GM18870 (cell line): ENCODE measurements around the gene KRTAP5-3.
"Not testable (repeated sequence)": the region's sequence is repeated elsewhere in the genome, so short reads cannot be mapped to it uniquely, and the experiment has no call there.

Experiments used
- ATAC-seq: cut with Tn5 transposase; IDR thresholded peaks from one replicate; pipeline ENCODE4 v1.9.1; 2021; ENCODE audit warnings: moderate library complexity; ENCODE audit not compliant: unreplicated experiment

KRTAP5-3 gene

GRCh38 chr11:1624621-1625020 is 16.4 kb upstream of the KRTAP5-3 start:
- ATAC-seq, result no peak

- ATAC-seq, result no peak
Observed at GRCh38 chr11:1623716-1624115, 15.5 kb upstream of the KRTAP5-3 start.

DNA sequence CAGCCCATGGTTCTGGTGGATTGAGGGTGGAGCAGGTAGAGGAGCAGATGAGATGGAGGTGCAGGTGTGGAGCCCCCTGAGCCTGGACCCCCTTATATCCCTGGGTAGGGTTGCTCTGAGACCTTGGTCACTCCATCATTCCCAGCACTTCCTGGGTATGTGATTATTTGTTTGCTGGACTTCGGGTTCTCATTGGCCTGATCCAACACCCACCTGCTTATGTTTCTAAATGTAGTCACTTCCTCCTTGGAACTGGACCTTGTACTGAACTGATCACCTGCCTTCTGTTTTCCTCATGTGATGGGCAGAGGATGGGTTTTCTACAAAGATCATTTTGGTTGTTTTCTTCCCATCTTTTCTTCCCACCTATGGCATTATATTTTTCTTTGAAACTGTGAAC is 13.8 kb upstream of the KRTAP5-3 start, which contains the start of gene KRTAP5-4:
Gene KRTAP5-4, minus strand, starts transcription at position 53 of the 400 bp plus-strand sequence. Its CDS starts 45 bp downstream, at position 8.
- ATAC-seq, result no peak

GRCh38 chr11:1619449-1619848 is 11.2 kb upstream of the KRTAP5-3 start:
- no peak for ATAC-seq

DNA sequence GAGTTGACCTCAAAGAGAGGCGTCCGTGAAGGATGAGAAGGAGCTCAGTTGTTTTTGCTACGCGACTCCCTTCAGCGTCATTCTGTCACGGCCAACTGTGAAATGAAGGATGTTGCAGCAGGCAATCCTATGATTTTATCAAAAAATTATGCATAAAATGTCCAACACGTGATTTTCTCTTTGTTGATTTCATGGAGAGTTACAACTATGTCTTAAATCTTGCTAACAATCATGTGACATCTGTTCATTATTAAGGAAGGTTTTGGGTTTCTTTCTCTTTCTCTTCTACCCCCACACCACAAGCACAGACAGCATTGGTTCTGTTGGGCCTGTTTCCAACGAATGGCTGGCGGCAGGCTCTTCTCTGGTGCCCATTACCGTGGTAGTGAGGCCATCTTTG is 10.0 kb upstream of the KRTAP5-3 start:
- no peak for ATAC-seq

- not testable (repeated sequence) for ATAC-seq
Observed at GRCh38 chr11:1607901-1608300, 362 bp downstream of the KRTAP5-3 start.

- not testable (repeated sequence) for ATAC-seq
Observed at GRCh38 chr11:1607156-1607845, 962 bp downstream of the KRTAP5-3 start.

DNA sequence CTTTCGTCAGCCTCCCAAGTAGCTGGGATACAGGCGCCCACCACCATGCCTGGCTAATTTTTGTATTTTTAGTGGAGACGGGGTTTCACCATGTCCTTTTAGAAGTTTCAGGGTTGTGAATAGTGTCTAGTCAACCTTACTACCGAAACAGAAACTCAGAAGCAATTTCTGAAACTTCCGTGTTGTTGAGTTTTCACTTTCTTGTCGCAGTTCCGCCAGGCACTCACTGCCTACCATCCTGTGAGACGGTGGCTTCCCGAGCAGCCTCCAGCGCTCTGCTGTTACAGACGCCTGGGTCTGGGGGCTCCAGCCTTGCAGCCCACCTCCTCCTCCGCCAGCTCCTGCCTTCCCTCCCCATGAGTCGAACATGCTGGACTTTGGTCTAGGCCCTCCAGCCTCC is 2.3 kb downstream of the KRTAP5-3 start:
- not testable (repeated sequence) for ATAC-seq

DNA sequence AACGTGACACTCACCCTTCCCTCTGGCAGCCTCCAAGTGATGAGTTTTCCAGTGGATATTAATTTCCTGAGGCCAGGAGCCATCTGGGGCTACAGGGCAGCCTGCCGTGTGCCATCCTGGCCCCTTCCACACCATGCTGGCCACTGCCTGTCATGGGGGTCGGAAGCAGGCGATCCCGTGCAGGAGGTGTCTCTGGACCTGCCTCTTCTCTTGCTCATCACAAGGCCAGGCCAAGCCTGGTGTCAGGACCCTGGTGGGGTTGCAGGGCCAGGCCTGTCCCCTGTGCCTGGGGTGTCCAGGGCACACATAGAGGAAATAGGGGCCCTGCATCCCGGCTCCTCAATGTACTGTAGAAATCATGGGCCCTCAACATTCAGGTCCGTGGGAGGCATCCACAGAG is 3.6 kb downstream of the KRTAP5-3 start:
- ATAC-seq, result no peak

DNA sequence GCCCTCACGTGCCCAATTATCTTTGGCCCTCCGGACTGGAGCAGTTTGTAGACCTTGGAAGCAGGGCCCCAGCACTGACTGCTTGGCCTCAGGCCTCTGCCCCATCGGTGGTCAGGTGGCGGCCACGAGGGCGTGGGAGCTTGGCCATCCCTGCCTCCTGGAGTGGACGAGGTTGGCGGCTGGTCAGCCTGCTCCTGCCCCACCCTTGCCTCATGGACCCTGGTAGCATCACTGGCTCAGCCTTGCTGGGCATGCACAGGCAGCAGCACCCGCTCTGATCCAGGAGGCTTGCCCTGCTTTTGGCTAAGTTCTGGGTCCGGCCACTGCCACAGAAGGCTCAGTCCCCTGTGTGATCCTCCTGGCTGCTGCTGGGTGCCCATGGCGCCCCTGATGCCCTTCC is 4.1 kb downstream of the KRTAP5-3 start:
- no peak for ATAC-seq

DNA sequence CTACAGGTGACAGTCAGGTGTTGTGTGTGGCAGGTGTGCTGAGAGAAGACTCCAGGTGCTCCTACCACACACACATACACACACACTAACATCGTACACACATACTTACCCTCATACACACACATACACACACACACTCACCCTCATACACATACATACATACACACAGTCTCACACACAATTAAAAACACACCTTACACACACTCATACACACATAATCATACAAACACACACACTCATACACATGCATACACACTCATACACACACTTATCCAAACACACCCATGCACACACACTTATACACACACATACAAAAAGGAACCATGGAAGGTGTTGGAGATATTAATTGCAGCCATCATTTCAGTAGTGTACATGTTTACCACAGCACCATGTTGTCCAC is 4.6 kb downstream of the KRTAP5-3 start:
- no peak for ATAC-seq

GRCh38 chr11:1601663-1602062 is 6.6 kb downstream of the KRTAP5-3 start:
- not testable (repeated sequence) for ATAC-seq

- ATAC-seq, result no peak
Observed at GRCh38 chr11:1600626-1601025, 7.6 kb downstream of the KRTAP5-3 start.

GRCh38 chr11:1598816-1599215 is 9.4 kb downstream of the KRTAP5-3 start:
- no peak for ATAC-seq

GRCh38 chr11:1598406-1598805 is 9.9 kb downstream of the KRTAP5-3 start:
- ATAC-seq, result not testable (repeated sequence)

GRCh38 chr11:1597994-1598380 is 10.3 kb downstream of the KRTAP5-3 start, which contains the start of gene KRTAP5-2:
Gene KRTAP5-2 (minus strand): TSS chr11:1598294. CDS start chr11:1598250, 44 bp downstream.
- ATAC-seq, result no peak

- ATAC-seq, result no peak
Observed at GRCh38 chr11:1597331-1597993, 10.8 kb downstream of the KRTAP5-3 start.

- not testable (repeated sequence) for ATAC-seq
Observed at GRCh38 chr11:1596576-1597121, 11.6 kb downstream of the KRTAP5-3 start.

DNA sequence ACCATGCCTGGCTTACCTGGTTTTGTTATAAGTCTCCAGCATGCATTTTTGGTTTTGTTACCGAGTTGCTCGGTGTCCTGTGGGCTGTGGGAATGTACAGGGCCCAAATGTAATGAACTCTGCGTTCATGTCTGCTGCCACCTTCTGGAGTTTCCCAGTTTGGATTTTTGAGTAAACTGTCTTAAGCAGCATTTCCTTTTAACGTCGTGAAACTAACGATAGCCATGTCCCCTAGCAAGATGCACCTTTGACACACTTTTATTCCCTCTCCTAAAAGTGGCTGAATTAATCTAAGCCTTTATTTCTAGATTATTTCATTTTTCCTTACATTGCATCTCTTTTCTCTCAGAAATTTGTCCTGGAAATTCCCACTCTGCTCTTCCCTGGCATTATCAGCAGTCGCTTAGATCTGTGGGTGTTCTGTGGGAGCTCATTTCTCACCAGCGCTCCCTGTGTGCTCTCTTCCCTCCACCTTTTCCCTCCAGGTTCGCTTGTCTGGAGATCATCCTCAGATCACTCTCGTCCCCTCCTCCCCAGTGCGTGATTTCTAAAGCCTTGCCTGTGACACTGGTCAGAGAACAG is 12.2 kb downstream of the KRTAP5-3 start:
- ATAC-seq, result not testable (repeated sequence)

- no peak for ATAC-seq
Observed at GRCh38 chr11:1592628-1593027, 15.6 kb downstream of the KRTAP5-3 start.

- ATAC-seq, result no peak
Observed at GRCh38 chr11:1589996-1590395, 18.3 kb downstream of the KRTAP5-3 start.
